ENCODE measurements around the gene BZW1.

DNA sequence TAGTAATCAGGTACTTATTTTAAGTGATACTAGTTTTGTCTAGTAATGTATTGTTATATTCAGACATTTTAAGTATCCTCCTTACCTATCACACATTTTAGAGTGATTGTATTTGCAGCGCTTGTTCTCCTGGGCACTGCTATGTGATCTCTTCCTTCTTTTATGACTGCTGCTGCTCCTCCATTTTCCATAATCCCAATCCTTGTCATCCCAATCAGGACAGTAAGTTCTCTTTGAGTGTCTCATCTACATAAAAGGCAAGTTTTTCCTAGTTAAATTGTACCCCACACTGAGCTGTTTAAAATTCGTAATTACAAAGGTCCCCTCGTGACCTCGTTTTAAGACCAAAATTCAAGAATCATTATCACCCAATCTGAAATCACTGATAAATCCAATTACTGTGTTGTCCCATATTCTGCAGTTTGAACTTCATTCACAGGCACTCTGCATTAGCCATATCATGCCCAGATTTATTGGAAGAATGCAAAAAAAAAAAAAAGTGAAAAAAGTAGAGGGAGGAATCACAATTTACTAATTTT lies 50.0 kb downstream of the BZW1 start:
- TF ChIP-seq, protein P1, sequence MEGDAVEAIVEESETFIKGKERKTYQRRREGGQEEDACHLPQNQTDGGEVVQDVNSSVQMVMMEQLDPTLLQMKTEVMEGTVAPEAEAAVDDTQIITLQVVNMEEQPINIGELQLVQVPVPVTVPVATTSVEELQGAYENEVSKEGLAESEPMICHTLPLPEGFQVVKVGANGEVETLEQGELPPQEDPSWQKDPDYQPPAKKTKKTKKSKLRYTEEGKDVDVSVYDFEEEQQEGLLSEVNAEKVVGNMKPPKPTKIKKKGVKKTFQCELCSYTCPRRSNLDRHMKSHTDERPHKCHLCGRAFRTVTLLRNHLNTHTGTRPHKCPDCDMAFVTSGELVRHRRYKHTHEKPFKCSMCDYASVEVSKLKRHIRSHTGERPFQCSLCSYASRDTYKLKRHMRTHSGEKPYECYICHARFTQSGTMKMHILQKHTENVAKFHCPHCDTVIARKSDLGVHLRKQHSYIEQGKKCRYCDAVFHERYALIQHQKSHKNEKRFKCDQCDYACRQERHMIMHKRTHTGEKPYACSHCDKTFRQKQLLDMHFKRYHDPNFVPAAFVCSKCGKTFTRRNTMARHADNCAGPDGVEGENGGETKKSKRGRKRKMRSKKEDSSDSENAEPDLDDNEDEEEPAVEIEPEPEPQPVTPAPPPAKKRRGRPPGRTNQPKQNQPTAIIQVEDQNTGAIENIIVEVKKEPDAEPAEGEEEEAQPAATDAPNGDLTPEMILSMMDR (IDR thresholded peaks at IDR 0.05): no peak
- TF ChIP-seq POLR2A (IDR thresholded peaks at IDR 0.05): no peak
- no peak for TF ChIP-seq POLR2AphosphoS5 (IDR thresholded peaks at IDR 0.05)

All from prostate gland (tissue), 2 donors.